ENCODE data around the gene SCN11A.

The SCN11A gene

DNA sequence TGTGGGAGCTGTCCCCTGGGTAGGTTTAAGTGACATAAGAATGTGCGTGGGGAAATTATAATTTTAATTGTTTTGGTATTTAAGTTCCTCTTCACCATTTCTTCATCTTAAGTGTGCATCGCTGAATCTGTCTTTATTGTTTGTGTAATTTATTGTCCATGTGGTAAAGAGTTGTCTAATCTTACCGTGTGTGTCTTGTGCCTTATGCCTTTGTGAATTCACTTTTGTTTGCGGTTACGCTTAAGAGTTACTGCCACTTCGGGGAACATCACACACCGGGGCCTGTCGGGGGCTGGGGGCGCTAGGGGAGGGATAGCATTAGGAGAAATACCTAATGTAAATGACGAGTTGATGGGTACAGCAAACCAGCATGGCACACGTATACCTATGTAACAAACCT lies 839 bp upstream of the SCN11A start:
- TF ChIP-seq, protein P1, sequence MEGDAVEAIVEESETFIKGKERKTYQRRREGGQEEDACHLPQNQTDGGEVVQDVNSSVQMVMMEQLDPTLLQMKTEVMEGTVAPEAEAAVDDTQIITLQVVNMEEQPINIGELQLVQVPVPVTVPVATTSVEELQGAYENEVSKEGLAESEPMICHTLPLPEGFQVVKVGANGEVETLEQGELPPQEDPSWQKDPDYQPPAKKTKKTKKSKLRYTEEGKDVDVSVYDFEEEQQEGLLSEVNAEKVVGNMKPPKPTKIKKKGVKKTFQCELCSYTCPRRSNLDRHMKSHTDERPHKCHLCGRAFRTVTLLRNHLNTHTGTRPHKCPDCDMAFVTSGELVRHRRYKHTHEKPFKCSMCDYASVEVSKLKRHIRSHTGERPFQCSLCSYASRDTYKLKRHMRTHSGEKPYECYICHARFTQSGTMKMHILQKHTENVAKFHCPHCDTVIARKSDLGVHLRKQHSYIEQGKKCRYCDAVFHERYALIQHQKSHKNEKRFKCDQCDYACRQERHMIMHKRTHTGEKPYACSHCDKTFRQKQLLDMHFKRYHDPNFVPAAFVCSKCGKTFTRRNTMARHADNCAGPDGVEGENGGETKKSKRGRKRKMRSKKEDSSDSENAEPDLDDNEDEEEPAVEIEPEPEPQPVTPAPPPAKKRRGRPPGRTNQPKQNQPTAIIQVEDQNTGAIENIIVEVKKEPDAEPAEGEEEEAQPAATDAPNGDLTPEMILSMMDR (IDR thresholded peaks at IDR 0.05; ENCODE audit: insufficient read depth, low read depth, low read length, missing control alignments), result no peak
- no peak for DNase-seq (ENCODE audit: low read depth)
- peak overlapping the region; percentile 84 for H3K4me3 ChIP-seq (ENCODE audit: low read length)

DNA sequence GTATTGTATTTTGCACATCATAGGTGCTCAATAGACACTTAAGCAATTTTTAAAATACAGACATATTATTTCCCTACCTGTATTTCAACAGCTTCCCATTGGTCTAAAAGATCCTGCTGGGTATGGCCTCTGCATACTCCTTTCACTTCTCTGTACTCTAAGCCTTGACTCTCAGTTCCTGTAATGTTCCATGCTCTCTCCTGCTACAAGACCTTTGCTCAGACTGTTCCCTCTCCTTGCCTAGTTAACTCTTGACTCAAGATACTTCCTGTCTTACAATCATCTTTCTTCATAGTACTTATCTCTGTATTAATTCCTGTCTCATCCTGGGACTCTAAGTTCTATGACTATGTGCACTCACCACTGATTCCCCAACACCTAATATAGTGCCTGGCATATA lies 1.7 kb downstream of the SCN11A start:
- no peak for DNase-seq (ENCODE audit: low read depth)
- H3K4me3 ChIP-seq (ENCODE audit: low read length), result no peak overlapping the region
- TF ChIP-seq, protein P1 (IDR thresholded peaks at IDR 0.05; ENCODE audit: insufficient read depth, low read depth, low read length, missing control alignments), result no peak

DNA sequence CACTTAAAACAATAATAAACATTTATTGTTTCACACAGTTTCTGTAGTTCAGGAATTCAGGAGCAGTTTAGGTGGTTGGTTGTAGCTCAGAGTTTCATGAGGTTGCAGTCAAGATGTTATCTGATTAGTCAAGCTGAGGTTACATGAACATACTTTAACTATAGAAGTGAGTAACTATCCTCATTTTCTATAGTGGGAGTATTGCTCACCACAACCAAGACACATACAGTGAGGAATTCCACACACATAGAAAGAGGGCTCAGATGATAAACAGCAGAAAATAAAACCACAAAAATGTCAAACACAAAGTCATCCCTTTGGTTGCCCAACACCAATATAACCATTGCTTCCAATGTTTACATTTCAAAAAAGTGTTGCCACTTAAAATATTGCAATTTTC lies 13.6 kb downstream of the SCN11A start:
- no peak overlapping the region for H3K4me3 ChIP-seq (ENCODE audit: low read length)
- TF ChIP-seq, protein P1 (IDR thresholded peaks at IDR 0.05; ENCODE audit: insufficient read depth, low read depth, low read length, missing control alignments), result no peak
- DNase-seq (ENCODE audit: low read depth), result peak; percentile 75

DNA sequence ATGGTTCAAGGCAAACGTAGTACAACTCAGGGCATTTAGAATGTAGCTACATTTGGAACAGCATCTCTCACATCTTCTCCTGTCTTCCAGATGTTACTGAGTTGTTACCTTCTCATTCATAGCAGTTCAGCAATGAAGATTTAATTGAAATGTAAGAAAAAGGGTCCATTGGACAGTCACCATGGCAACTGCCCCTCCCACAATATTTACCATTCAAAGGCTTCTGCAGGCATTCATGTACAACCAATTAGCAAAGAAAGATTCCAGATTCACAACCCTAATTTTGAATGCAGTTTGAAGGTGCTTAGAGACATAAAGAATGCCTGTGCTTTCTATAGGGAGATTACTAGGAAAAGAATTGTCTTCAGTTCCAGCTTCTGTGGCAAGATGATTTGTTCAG lies 22.2 kb downstream of the SCN11A start:
- no peak for DNase-seq (ENCODE audit: low read depth)
- H3K4me3 ChIP-seq (ENCODE audit: low read length), result no peak overlapping the region
- TF ChIP-seq, protein P1 (IDR thresholded peaks at IDR 0.05; ENCODE audit: insufficient read depth, low read depth, low read length, missing control alignments), result no peak

DNA sequence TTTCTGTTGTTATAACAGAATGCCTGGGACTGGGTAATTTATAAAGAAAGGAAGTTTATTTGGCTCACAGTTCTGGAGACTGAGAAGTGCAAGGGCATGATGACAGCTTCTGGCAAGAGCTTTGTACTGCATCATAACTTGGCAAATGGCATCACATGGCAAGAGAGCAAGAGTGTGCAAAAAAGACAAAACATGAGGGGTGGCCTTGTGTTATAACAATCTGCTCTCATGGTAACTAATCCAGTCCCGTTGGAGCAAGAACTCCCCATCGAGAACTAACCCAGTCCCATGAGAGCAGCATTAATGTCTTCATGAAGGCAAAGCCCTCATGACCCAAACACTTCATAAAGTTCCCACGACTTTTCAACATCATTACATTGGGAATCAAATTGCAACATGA lies 23.2 kb downstream of the SCN11A start:
- H3K4me3 ChIP-seq (ENCODE audit: low read length), result no peak overlapping the region
- no peak for DNase-seq (ENCODE audit: low read depth)
- TF ChIP-seq, protein P1 (IDR thresholded peaks at IDR 0.05; ENCODE audit: insufficient read depth, low read depth, low read length, missing control alignments), result no peak

DNA sequence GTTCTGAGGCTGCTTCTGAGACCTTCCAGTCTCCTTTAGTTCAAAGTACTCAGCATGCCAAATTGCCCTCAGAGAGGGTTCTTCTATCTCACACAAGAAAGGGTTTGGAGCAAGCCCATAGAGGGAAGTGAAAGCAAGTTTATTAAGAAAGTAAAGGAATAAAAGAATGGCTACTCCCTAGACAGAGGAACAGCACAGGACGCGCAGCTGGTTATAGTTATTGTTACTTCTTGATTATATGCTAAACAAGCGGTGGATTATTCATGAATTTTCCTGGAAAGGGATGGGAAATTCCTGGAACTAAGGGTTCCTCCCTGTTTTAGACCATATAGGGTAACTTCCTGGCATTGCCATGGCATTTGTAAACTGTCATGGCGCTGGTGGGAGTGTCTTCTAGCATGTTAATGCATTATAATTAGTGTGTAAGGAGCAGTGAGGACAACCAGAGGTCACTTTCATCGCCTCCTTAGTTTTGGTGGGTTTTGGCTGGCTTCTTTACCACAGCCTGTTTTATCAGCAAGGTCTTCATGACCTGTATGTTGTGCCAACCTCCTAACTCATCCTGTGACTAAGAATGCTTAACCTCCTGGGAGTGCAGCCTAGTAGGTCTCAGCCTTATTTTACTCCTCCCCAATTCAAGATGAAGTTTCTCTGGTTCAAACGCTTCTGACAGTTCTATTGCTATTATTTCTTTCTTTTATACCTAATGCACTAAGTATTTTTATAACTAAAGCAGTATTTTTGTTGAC lies 26.3 kb downstream of the SCN11A start:
- no peak overlapping the region for H3K4me3 ChIP-seq (ENCODE audit: low read length)
- TF ChIP-seq, protein P1 (IDR thresholded peaks at IDR 0.05; ENCODE audit: insufficient read depth, low read depth, low read length, missing control alignments), result no peak
- DNase-seq (ENCODE audit: low read depth), result no peak

DNA sequence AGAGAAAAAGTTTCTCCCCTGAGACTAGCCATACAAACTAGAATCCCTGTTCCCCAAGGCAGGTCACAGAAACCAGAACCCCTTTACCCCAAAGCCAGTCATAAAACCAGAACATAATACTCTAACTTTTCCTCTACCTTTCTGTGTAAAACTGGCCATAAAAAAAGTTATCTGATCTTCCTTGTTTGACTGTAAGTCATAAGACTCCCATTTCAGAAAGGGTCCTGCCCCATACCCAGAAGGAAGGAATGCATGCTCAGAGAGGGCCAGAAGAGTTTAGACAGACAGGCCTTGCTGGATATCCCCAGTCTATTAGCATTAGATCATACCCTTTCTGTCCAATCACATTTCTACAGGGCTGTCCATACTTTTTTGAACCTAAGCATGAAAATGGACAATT lies 27.2 kb downstream of the SCN11A start:
- H3K4me3 ChIP-seq (ENCODE audit: low read length), result no peak overlapping the region
- no peak for DNase-seq (ENCODE audit: low read depth)
- TF ChIP-seq, protein P1 (IDR thresholded peaks at IDR 0.05; ENCODE audit: insufficient read depth, low read depth, low read length, missing control alignments), result no peak
